Skeletal muscle tissue (tissue), 4 donors: ENCODE results near the gene PIGBOS1. TPM values are rescaled to one million over a fixed set of nuclear protein-coding genes. Genes with fewer than 3 reads are reported as not detected.
A peak's percentile ranks its signal among the peaks of the same experiment; 100 is the strongest.

Experiments
- H3K27ac ChIP-seq: one replicate; pipeline ENCODE4 v1.7.0; 2013; ENCODE audit warnings: mild to moderate bottlenecking, low read depth, low read length, inconsistent platforms
- H3K27me3 ChIP-seq, 3 donors: one replicate each; pipeline ENCODE4 v1.7.0; 2013; ENCODE audit warnings: low read length in 3 of 3; ENCODE audit not compliant: control insufficient read depth in 3 of 3, insufficient read depth in 3 of 3
- H3K36me3 ChIP-seq, 3 donors: one replicate each; pipeline ENCODE4 v1.7.0; 2013; ENCODE audit warnings: low read length in 3 of 3; ENCODE audit not compliant: control insufficient read depth in 3 of 3, insufficient read depth in 3 of 3
- H3K4me1 ChIP-seq, 3 donors: one replicate each; pipeline ENCODE4 v1.7.0; 2013; ENCODE audit warnings: low read length in 3 of 3, mild to moderate bottlenecking in 3 of 3; ENCODE audit not compliant: control insufficient read depth in 3 of 3, insufficient read depth in 3 of 3
- H3K4me3 ChIP-seq, 3 donors: one replicate each; pipeline ENCODE4 v1.7.0; 2013; ENCODE audit warnings: low read length in 3 of 3
- H3K9ac ChIP-seq, 3 donors: one replicate each; pipeline ENCODE4 v1.7.0; 2013; ENCODE audit warnings: low read length in 3 of 3, mild to moderate bottlenecking in 3 of 3, moderate library complexity in 2 of 3, low read depth in 1 of 3
- H3K9me3 ChIP-seq, 3 donors: one replicate each; pipeline ENCODE4 v1.7.0; 2013; ENCODE audit warnings: low read length in 3 of 3; ENCODE audit not compliant: control insufficient read depth in 3 of 3
- total RNA-seq: library from RNA; depleted of rRNA; stranded (reverse); fragments of >200 nt; gene quantifications from one replicate; pipeline ENCODE4 v1.2.3, GENCODE V29; 2014
- donor health status: Osteomylitis.

PIGBOS1 gene
- total RNA-seq, 1 donor from 2014 or later = 6.8 TPM

DNA sequence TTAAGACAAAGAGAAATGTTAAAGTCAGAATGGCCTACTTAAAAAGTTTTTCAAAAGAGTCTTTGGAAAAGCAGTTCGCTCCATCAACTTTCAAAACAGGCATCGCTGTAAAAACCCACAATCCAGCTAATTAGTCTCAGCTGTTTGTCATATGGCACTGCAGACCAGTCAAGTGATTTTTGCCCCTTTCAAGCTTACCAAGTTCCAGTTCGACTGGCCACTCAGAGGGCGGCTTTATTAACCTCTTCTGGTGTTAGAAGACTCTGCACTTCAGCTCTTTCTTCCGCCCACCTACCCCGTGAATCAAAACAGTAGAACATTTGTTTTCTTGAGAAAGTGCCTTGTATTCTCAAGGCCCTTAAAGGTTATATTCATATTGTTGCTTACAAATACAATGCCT lies 48.6 kb downstream of the PIGBOS1 start:
- H3K36me3 ChIP-seq = no peaks in the 10 kb centered on the region
- no peaks in the 10 kb centered on the region for H3K9me3 ChIP-seq
- H3K4me1 ChIP-seq = no peaks in the 10 kb centered on the region
- no peak overlapping the region for H3K27ac ChIP-seq
- no peaks in the 10 kb centered on the region for H3K27me3 ChIP-seq
- H3K4me3 ChIP-seq = no peak overlapping the region
- no peak overlapping the region for H3K9ac ChIP-seq

DNA sequence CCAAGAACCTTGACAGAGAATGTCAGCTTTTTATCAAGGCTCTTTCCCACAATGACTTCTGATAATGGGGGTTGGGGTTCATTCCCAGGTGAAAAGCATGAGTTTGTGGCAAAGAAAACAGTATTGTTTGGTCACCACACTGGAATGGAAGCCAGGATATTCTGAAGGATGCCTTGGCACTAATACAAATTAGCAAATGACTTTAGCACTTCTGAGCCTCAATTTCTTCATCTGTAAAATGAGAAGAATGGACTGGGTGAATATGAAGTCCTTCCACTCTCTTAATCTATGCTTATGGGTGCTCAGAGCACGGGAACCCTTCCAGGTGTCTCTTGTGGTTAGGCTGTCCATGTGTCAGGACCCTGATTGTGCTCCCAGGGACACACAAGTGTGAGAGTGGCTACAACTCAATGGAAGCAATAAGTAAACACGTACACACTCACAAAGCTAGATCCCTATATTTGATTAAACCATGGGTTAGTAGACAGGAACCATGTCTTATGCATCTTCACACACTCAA lies 50.7 kb downstream of the PIGBOS1 start:
- Histone ChIP-seq H3K4me3 (no peak overlapping the region), H3K36me3 (no peaks in the 10 kb centered on the region), H3K27me3 (no peaks in the 10 kb centered on the region), H3K27ac (no peak overlapping the region), H3K9ac (no peak overlapping the region), H3K4me1 (no peaks in the 10 kb centered on the region), H3K9me3 (no peaks in the 10 kb centered on the region)

DNA sequence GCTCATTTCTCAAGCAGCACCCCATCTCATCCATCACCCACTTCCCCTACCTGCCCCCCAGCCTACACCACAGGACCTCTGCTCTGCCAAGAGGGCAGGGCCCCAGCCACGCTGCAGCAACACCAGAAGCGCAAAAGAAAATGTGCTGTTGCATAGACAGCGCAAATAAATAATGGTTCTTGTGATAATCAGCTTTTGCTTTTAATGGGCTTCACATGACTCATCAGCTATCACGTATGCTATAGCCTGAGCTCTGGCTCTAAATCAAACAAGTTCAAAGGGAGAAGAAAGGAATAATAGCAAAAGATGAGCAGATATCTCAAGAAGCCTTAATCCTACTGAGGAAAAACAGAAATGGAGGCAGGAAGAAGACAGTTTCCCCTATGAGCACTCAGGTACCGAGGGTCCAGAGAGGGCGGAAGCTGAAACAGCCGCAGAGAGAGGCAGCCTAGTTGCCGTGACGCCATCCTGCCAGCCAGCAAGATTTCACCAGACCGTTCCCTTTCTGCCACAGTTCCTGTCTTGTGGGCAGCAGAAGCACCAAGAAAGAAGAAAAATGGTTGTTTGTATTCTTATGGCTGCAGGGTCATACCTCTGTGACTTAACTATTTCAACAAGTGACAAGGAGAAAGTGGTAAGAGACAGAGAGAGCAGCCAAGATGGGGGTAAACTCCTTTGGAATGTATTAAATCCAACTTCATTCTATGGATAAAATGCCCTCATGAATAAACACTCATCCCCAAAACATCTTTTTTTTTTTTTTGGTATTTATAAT lies 51.3 kb downstream of the PIGBOS1 start:
- Histone ChIP-seq H3K4me3 (no peak overlapping the region), H3K4me1 (no peaks in the 10 kb centered on the region), H3K9ac (no peak overlapping the region)

More for the DNA sequence above, 51.3 kb downstream of the PIGBOS1 start:
- no peaks in the 10 kb centered on the region for H3K9me3 ChIP-seq
- no peaks in the 10 kb centered on the region for H3K27me3 ChIP-seq
- H3K27ac ChIP-seq = peak overlapping the region; percentile 33
- no peaks in the 10 kb centered on the region for H3K36me3 ChIP-seq

Other genes starting within 250 kb of the PIGBOS1 start
- 69.4 TPM for gene RSL24D1, start 122.2 kb downstream of the PIGBOS1 start, total RNA-seq
- gene RAB27A, start 29.3 kb downstream of the PIGBOS1 start, total RNA-seq = 3.7 TPM
- 5.2 TPM for gene PIGB, start 99 bp upstream of the PIGBOS1 start, total RNA-seq
- gene CCPG1, start 89.2 kb upstream of the PIGBOS1 start, total RNA-seq = 12.5 TPM
- gene PIERCE2, start 89.4 kb upstream of the PIGBOS1 start, total RNA-seq = 0.52 TPM
- gene DNAAF4, start 189.1 kb upstream of the PIGBOS1 start, total RNA-seq = 1.6 TPM